NCI-H2029 treated with DMSO at 0.1 percent for 48 hours (cell line): Measurements from ENCODE around the gene LIPE.

ENCODE experiments used
- DNase-seq: peaks from one replicate; lab custom pipeline; 2025; lab: John Stamatoyannopoulos, UW

LIPE gene

DNA sequence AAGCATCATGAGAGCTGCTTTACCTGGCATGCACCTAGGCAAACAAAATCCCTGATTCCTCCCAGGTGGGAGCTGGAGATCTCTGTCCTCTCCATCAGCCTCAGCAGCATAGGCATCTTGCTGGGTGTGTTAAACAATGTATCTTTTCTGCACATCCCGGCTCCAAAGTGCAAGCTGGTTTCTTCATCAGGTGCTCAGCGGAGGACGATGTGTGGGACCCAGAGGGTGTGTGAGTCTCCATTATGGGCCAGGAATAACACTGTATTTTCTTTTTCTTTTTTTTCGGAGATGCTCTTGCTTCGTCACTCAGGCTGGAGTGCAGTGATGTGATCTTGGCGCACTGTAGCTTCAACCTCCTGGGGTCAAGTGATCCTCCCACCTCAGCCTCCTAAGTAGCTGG, 47.0 kb downstream of the LIPE start:
- no peak for DNase-seq

DNA sequence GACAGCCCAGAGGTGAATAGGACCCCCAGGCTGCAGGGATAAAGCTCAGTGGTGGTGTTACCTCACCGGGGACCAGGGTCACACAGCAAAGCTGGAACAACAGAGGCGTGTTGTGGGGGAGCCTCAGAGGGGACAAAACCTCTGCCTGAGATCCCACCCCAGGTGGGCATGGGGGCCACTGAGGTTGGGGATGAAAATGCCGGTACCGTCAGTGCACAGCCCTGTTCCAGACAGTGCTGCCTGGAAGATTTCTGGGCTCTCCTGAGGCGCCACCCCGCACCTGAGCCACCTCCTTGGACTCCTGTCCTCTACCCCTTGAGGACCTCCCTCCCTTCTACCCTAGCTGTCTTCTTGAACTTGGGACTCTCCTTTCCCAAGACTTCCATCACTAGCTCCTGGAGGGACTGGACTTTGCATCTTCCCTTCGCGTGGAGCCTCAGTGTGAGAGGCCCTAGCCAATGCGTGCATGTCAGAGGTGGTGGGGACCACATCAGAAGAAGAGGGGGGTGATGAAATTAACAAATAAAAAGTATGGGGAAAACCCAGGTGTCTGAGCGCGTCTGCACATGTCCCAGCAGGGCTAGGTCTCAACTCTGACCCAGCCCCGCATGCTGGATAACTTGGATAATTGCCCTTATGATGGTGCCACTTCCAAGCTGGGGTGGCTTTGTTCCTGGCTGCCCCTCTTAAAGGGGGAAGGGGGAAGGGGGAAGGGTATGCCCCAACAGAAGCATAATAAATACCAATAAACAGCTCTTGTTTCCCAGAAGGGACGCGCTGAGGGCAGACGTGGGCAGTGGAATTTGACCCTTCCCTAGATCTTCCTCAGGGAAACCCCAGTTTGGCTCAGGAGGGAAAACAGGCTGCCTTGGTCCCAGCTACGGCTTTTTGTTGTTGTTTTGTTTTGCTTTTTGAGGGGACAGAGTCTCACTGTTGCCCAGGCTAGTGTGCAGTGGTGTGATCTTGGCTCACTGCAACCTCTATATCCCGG, 48.7 kb downstream of the LIPE start:
- DNase-seq: no peak

- no peak for DNase-seq
Observed at GRCh38 chr19:42376177-42376555, 51.0 kb downstream of the LIPE start.

DNA sequence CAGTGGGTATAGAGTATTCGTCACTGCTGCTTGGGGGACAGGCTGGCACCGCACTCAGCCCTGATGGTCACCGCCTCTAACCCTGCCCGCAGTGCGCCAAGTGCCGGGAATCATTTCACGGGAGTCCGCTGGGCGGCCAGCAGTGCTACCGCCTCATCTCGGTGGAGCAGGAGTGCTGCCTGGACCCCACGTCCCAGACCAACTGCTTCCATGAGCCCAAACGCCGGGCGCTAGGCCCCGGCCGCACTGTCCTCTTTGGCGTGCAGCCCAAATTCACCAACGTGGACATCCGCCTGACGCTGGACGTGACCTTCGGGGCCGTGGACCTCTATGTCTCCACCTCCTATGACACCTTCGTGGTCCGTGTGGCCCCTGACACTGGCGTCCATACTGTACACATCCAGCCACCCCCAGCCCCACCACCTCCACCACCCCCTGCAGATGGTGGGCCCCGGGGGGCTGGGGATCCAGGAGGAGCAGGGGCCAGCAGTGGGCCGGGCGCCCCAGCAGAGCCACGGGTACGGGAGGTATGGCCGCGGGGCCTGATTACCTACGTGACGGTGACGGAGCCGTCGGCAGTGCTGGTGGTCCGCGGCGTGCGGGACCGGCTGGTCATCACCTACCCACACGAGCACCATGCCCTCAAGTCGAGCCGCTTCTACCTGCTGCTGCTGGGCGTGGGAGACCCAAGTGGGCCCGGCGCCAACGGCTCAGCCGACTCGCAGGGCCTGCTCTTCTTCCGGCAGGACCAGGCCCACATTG, 51.6 kb downstream of the LIPE start:
- no peak for DNase-seq

GRCh38 chr19:42374826-42375376, 52.3 kb downstream of the LIPE start:
- no peak for DNase-seq

GRCh38 chr19:42370626-42371175, 56.5 kb downstream of the LIPE start:
- DNase-seq: no peak

DNA sequence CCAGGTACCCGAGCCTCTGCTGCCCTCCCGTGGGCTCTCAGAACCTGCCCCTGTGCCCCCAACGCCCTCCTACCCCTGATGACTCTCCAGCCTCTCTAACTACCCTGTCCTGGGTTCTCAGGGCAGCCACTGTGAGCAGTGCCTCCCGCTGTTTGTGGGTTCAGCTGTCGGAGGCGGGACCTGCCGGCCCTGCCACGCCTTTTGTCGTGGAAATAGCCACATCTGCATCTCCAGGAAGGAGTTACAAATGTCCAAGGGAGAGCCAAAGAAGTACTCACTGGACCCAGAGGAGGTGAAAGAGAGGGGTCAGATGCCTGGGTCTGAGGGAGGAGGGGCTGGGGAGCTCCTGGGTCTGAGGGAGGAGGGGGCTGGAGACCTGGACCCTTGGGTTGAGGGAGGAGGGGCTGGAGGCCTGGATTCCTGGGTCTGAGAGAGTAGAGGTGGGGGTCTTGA, 57.1 kb downstream of the LIPE start:
- no peak for DNase-seq

GRCh38 chr19:42369433-42370067, 57.6 kb downstream of the LIPE start:
- DNase-seq: no peak

- DNase-seq: no peak
Observed at GRCh38 chr19:42368765-42369164, 58.4 kb downstream of the LIPE start.

GRCh38 chr19:42368360-42368759, 58.8 kb downstream of the LIPE start:
- DNase-seq: no peak

DNA sequence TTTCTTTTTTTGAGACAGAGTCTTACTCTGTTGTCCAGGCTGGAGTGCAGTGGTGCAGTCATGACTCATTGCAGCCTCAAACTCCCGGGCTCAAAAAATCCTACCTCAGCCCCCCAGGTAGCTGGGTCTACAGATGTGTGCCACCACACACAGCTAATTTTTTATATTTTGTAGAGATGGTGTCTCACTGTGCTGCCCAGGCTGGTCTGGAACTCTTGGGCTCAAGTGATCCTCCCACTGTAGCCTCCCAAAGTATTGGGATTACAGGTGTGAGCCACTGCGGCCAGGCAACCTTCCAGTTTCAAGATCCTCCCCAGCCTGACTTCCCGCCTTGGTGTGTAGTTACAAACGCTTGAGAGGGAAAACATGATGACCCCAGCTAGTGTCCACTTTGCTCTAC, 59.3 kb downstream of the LIPE start:
- DNase-seq: no peak

- no peak for DNase-seq
Observed at GRCh38 chr19:42366673-42367072, 60.5 kb downstream of the LIPE start.

- DNase-seq: no peak
Observed at GRCh38 chr19:42363614-42364346, 63.4 kb downstream of the LIPE start.

DNA sequence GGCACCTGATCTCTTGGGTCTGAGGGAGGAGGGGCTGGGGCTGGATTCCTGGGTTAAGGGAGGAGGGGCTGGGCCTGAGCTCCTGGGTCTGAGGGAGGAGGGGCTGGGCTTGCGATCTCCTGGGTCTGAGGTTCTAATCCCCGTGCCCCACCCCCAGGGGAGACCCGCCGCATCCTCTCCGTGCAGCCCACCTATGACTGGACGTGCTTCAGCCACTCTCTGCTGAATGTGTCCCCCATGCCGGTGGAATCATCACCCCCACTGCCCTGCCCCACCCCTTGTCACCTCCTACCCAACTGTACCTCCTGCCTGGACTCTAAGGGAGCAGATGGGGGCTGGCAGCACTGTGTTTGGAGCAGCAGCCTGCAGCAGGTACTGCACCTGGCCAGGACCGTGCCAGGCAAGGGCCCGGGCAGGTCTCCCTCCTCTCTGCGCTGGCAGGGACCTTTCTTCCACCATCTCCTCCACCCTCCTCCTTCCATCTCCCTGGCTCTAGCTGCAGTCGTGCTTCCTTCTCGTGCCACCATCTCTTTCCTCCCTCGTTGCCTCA, 64.2 kb downstream of the LIPE start:
- DNase-seq: no peak

DNA sequence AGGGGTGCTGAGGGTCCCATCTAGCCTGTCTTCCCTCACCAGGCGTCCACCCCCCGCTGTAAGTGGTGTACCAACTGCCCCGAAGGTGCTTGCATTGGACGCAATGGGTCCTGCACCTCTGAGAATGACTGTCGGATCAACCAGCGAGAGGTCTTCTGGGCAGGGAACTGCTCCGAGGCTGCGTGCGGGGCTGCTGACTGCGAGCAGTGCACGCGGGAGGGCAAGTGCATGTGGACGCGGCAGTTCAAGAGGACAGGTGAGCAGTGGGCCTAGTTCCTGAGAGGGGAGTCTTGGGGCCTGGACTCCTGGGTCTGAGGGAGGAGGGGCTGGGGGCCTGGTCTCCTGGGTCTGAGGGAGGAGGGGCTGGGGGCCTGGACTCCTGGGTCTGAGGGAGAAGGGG, 64.8 kb downstream of the LIPE start:
- no peak for DNase-seq

- DNase-seq: no peak
Observed at GRCh38 chr19:42361545-42361910, 65.7 kb downstream of the LIPE start.

- no peak for DNase-seq
Observed at GRCh38 chr19:42360787-42361544, 66.2 kb downstream of the LIPE start.

- no peak for DNase-seq
Observed at GRCh38 chr19:42357290-42357689, 69.9 kb downstream of the LIPE start.

DNA sequence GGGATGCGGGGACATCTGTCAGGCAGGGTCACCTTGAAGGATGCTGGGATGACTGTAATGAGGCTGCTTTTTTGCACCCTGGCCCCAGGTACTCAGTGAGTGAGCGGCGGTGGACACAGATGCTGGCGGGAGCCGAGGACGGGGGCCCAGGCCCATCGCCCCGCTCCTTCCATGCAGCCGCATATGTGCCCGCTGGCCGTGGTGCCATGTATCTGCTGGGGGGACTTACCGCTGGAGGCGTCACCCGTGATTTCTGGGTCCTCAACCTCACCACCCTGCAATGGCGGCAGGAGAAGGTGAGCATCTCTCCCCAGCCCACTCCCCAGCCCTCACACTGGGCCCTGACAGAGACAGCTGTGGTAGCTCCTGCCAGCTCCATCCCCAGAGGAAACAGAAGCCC, 70.5 kb downstream of the LIPE start:
- DNase-seq: no peak

DNA sequence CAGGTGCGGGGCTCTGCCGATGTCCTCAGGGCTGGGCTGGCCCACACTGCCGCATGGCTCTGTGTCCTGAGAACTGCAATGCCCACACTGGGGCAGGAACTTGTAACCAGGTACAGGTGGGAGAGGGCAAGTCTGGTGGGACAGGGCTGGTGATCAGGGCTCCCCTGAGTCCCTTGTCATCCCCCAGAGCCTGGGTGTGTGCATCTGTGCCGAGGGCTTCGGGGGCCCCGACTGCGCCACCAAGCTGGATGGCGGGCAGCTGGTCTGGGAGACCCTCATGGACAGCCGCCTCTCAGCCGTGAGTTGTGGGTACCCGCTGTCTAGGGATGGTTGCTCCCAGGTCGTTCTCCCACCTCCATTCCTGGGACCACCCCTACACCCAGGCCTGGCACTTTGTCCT, 71.3 kb downstream of the LIPE start:
- no peak for DNase-seq
